Stimulated activated CD8-positive, alpha-beta memory T cell treated with anti-CD3 and anti-CD28 coated beads, Interleukin-12 subunit alpha, Interleukin-12 subunit beta, amount 100 ng/mL, for 1 hour (primary cell): ENCODE measurements around the gene ZFPM1.
A peak's percentile ranks its signal among the peaks of the same experiment; 100 is the strongest.

Source experiments
- DNase-seq: peaks from one replicate; pipeline ENCODE4 v3.0.0-alpha.2; 2020; ENCODE audit warnings: low read depth

The ZFPM1 gene

GRCh38 chr16:88434353-88434690 is 18.8 kb upstream of the ZFPM1 start:
- no peak for DNase-seq

GRCh38 chr16:88434746-88435145 is 18.3 kb upstream of the ZFPM1 start:
- no peak for DNase-seq

- no peak for DNase-seq
These were observed 17.4 kb upstream of the ZFPM1 start for GRCh38 chr16:88435437-88436355.

GRCh38 chr16:88436796-88437195 is 16.3 kb upstream of the ZFPM1 start:
- DNase-seq = no peak

- peak; percentile 49 for DNase-seq
These were observed 15.6 kb upstream of the ZFPM1 start for GRCh38 chr16:88437367-88437964.

- no peak for DNase-seq
These were observed 14.8 kb upstream of the ZFPM1 start for GRCh38 chr16:88438084-88438870.

GRCh38 chr16:88439016-88439415 is 14.1 kb upstream of the ZFPM1 start:
- no peak for DNase-seq

GRCh38 chr16:88439706-88440105 is 13.4 kb upstream of the ZFPM1 start:
- no peak for DNase-seq

GRCh38 chr16:88440111-88440510 is 13.0 kb upstream of the ZFPM1 start:
- DNase-seq = no peak

- DNase-seq = no peak
These were observed 12.2 kb upstream of the ZFPM1 start for GRCh38 chr16:88440686-88441405.

- no peak for DNase-seq
These were observed 11.6 kb upstream of the ZFPM1 start for GRCh38 chr16:88441460-88441859.

GRCh38 chr16:88442383-88442726 is 10.7 kb upstream of the ZFPM1 start:
- DNase-seq = no peak

- peak; percentile 69 for DNase-seq
These were observed 10.1 kb upstream of the ZFPM1 start for GRCh38 chr16:88442727-88443576.

GRCh38 chr16:88444826-88445582 is 8.1 kb upstream of the ZFPM1 start:
- no peak for DNase-seq

GRCh38 chr16:88445583-88445960 is 7.5 kb upstream of the ZFPM1 start:
- no peak for DNase-seq

GRCh38 chr16:88446061-88446460 is 7.0 kb upstream of the ZFPM1 start:
- DNase-seq = no peak

- no peak for DNase-seq
These were observed 6.3 kb upstream of the ZFPM1 start for GRCh38 chr16:88446736-88447135.

- DNase-seq = no peak
These were observed 5.2 kb upstream of the ZFPM1 start for GRCh38 chr16:88447881-88448280.

GRCh38 chr16:88448461-88449266 is 4.4 kb upstream of the ZFPM1 start:
- no peak for DNase-seq

- DNase-seq = no peak
These were observed 3.9 kb upstream of the ZFPM1 start for GRCh38 chr16:88449267-88449561.
